Stimulated activated CD4-positive, alpha-beta T cell treated with anti-CD3 and anti-CD28 coated beads, Interleukin-15, amount 100 ng/mL, for 1 hour (primary cell): ENCODE measurements around the gene DDR2.

Source experiments
- DNase-seq, 2 donors: peaks; one replicate each; pipeline ENCODE4 v3.0.0-alpha.2; 2020; ENCODE audit warnings: low read depth in 1 of 2, low spot score in 1 of 2

DDR2 gene

GRCh38 chr1:162695687-162696086 is 63.4 kb downstream of the DDR2 start:
- no peak for DNase-seq

GRCh38 chr1:162696286-162696862 is 64.1 kb downstream of the DDR2 start:
- DNase-seq: no peak

GRCh38 chr1:162697140-162697895 is 65.1 kb downstream of the DDR2 start:
- DNase-seq: no peak

- no peak for DNase-seq
Observed at GRCh38 chr1:162699366-162699765, 67.1 kb downstream of the DDR2 start.

GRCh38 chr1:162700131-162700530 is 67.9 kb downstream of the DDR2 start:
- no peak for DNase-seq

- DNase-seq: no peak
Observed at GRCh38 chr1:162701286-162701685, 69.0 kb downstream of the DDR2 start.

- no peak for DNase-seq
Observed at GRCh38 chr1:162702628-162703027, 70.4 kb downstream of the DDR2 start.

- no peak for DNase-seq
Observed at GRCh38 chr1:162703708-162704107, 71.4 kb downstream of the DDR2 start.

- DNase-seq: no peak
Observed at GRCh38 chr1:162704673-162705424, 72.6 kb downstream of the DDR2 start.

GRCh38 chr1:162706003-162706402 is 73.7 kb downstream of the DDR2 start:
- no peak for DNase-seq

GRCh38 chr1:162706606-162707005 is 74.3 kb downstream of the DDR2 start:
- DNase-seq: no peak

GRCh38 chr1:162708286-162708685 is 76.0 kb downstream of the DDR2 start:
- no peak for DNase-seq

GRCh38 chr1:162709132-162709860 is 77.0 kb downstream of the DDR2 start:
- no peak for DNase-seq

- no peak for DNase-seq
Observed at GRCh38 chr1:162709870-162710269, 77.6 kb downstream of the DDR2 start.

GRCh38 chr1:162710345-162710744 is 78.1 kb downstream of the DDR2 start:
- DNase-seq: no peak

GRCh38 chr1:162710780-162711465 is 78.7 kb downstream of the DDR2 start:
- DNase-seq: no peak

GRCh38 chr1:162712317-162713029 is 80.2 kb downstream of the DDR2 start:
- DNase-seq: no peak

- no peak for DNase-seq
Observed at GRCh38 chr1:162716123-162716522, 83.9 kb downstream of the DDR2 start.

GRCh38 chr1:162716552-162716951 is 84.3 kb downstream of the DDR2 start:
- DNase-seq: no peak

- no peak for DNase-seq
Observed at GRCh38 chr1:162717548-162718184, 85.4 kb downstream of the DDR2 start.
